Astrocyte of the cerebellum (primary cell): ENCODE results near the gene CELSR3.

Source experiments
- DNase-seq: peaks from one replicate; pipeline ENCODE4 v3.0.0-alpha.2; 2011; ENCODE audit warnings: low read depth
- H3K4me3 ChIP-seq: 2 replicates; pipeline ENCODE4 v1.5.1; 2011; ENCODE audit warnings: mild to moderate bottlenecking, low read depth, low read length, moderate library complexity
- in situ Hi-C: cut with HindIII; loops from 2 replicates; pipeline ENCODE4 v1.10.0; 2017; ENCODE audit warnings: low sequenced_read_pairs
- TF ChIP-seq, protein P1 (sequence below): IDR thresholded peaks from 2 replicates; pipeline ENCODE4 v1.5.1; 2012; ENCODE audit warnings: low read length, low read depth, moderate library complexity, mild to moderate bottlenecking; ENCODE audit errors: missing control alignments

The CELSR3 gene

DNA sequence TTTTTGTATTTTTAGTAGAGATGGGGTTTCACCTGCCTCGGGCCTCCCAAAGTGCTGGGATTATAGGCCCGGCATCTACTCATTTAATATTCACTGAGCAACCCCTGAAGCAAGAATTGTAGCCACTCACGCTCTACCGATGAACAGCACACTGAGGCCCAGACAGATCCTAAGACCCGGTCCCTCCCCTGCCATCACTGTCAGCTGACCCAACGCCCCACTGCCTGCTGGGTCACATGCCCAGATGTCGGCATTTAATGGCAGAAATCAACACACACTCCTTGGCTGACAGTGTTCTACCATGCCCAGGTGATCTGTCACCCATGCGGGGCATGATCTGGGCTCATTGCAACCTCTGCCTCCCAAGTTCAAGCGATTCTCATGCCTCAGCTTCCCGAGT lies 37.9 kb downstream of the CELSR3 start:
- no peak for DNase-seq
- in situ Hi-C loops: no loop called here
- H3K4me3 ChIP-seq: no peak overlapping the region
- TF ChIP-seq, protein P1, sequence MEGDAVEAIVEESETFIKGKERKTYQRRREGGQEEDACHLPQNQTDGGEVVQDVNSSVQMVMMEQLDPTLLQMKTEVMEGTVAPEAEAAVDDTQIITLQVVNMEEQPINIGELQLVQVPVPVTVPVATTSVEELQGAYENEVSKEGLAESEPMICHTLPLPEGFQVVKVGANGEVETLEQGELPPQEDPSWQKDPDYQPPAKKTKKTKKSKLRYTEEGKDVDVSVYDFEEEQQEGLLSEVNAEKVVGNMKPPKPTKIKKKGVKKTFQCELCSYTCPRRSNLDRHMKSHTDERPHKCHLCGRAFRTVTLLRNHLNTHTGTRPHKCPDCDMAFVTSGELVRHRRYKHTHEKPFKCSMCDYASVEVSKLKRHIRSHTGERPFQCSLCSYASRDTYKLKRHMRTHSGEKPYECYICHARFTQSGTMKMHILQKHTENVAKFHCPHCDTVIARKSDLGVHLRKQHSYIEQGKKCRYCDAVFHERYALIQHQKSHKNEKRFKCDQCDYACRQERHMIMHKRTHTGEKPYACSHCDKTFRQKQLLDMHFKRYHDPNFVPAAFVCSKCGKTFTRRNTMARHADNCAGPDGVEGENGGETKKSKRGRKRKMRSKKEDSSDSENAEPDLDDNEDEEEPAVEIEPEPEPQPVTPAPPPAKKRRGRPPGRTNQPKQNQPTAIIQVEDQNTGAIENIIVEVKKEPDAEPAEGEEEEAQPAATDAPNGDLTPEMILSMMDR: no peak

DNA sequence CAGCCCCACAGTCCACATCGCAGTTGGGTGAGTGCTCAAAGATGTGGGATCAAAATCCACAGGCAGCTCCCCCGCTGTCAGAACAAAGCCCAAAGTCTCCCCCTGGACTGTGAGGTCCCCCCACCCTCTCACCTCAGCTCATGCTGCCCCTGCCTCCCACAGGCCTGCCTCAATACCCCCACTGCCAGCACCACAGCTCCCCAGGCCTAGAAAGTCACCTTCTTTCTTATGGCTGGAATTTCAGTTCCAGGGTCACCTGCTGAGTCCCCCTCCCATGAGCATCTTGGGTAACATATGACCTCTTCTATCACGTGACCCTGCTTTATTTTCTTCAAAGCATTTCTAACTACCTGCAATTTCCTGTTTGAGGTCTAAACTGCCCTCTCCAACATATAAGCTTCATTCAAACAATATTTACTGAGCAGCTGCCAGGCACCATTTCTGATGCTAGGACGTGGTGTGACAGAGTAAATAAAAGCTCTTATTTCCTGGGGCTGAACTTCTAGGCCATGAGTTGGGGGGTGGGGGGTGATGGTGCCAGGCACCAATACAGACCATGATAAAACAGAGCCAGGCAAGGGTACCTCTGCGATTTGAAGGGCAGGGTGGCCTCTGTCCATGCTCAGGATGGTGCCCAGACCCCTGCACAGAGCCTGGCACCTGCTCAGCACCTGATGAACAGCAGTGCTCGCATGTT lies 38.7 kb downstream of the CELSR3 start:
- TF ChIP-seq, protein P1: no peak
- no peak overlapping the region for H3K4me3 ChIP-seq
- in situ Hi-C loops: no loop called here
- DNase-seq: no peak

DNA sequence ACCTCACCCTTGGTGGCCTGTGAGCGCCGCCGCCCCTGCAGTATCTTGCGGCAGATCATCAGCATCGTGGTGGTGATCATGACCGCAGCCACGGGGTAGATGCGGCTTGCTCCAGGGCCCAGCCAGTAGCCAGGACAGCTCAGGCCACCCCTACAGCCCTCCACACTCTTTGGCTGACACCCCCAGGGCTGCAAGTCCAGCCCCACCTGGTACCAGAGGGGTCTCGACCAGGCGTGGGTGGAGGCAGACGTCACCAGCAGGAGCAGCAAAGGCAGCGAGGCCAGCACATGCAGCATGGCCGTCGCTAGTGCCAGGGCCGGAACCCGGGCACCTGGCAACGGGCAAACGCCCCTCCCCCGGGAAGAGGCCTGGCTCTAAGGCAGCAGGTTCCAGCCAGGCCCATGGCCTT lies 41.2 kb downstream of the CELSR3 start, which contains the start of gene TMEM89:
TMEM89 (minus strand) TSS at position 309 of the 409 bp plus-strand sequence; CDS start at position 296, 13 bp downstream.
- in situ Hi-C loops: no loop called here
- no peak within 1 kb of the TSS for H3K4me3 ChIP-seq
- TF ChIP-seq, protein P1: no peak
- DNase-seq: no peak

DNA sequence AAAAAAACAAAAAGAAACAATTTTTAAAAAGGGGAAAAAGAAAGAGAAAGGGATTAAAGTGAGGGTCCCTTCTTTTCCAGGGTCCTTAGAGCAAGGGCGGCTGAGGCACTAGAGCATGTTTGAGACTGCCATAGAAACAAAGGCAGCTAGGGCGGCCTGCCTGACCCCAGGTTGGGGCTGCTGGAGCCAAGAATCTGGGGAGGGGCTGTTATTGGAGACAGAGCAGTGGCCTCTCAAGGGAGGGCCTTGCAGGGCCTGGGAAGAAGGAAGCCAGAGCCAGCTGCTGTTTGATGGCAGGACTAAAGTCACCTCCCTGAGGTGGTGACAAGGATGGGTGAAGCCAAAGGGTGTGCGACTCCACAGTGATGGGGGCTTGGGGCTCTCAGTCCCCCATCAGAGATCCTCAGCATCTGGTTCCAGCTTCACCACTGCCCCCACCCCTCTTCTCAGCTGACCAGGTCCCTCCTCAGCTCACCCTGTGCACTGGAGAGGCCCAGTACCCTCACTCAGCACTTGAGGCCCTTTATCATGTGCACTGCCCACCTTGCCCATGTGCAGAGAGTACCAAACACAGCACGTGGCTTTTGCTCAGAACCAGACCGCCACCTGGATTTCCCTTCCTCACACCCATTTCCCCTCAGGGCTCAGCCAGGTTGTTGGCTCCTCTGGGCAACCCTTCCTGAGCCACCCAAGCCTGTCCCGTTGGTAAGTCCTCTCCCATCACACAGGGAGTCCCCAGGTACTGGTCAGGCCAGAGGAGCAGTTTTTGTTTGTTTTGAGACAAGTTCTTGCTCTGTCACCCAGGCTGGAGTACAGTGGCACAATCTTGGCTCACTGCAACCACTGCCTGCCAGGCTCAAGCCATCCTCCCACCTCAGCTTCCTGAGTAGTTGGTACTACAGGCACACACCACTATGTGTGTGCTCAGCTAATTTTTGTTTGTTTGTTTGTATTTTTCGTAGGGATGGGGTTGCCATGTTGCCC lies 42.9 kb downstream of the CELSR3 start:
- TF ChIP-seq, protein P1: no peak
- no peak for DNase-seq
- in situ Hi-C loops: no loop called here
- no peak overlapping the region for H3K4me3 ChIP-seq

DNA sequence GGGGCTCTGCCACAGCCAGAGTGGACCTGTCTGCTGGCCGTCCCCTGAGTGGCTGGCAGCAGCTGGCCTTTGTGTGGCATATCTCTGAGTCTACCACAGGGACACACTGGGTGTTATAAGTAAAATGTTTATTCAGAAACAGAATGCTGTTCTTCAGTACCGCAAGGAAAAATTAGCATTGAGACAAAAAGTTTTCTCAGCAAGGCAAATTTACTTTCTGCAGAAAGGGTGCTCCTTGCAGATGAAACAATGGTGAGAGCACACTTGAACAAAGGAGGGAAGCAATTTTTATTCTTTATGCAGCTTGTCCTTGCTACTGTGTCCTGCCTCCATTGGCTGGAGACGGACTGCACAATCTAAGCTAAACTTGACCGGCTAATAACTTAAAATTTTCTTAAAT lies 45.1 kb downstream of the CELSR3 start:
- TF ChIP-seq, protein P1: no peak
- in situ Hi-C loops: no loop called here
- DNase-seq: no peak
- H3K4me3 ChIP-seq: no peak overlapping the region

DNA sequence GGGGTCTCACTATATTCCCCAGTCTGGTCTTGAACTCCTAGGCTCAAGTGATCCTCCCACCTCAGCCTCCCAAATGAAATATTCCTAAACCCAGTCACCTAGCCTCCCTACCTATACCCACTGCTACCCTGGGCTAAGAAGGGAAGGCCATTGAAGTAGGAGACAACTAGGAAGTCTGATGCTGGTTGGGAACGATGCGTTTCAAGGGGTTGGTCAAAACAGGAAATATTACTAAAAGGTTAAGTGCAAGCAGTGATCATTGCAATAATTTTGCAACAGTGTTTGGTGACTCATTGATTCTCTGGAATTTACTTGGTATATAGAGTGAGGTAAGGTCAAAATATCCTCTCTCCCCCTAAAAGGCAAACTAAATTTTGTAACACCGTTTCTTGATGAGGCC lies 48.6 kb downstream of the CELSR3 start:
- in situ Hi-C loops: no loop called here
- TF ChIP-seq, protein P1: no peak
- no peak overlapping the region for H3K4me3 ChIP-seq
- DNase-seq: no peak
